Natural killer cell (primary cell): ENCODE data around the gene COPE. TPM values are rescaled to one million over a fixed set of nuclear protein-coding genes. Genes with fewer than 3 reads are reported as not detected.

ENCODE experiments used
- ATAC-seq, 3 donors: fragments of 150-1000 bp in 2 of 3; fragments of 200-7000 bp in 1 of 3; cut with Tn5 transposase; 1 replicate in 1 of 3; 2 replicates in 2 of 3; pipeline ENCODE4 v1.10.0; 2021; ENCODE audit warnings: mild to moderate bottlenecking in 2 of 3, moderate library complexity in 2 of 3
- DNase-seq, 2 donors: peaks; one replicate each; pipeline versions ENCODE4 v3.0.0 to v3.0.0-alpha.2; 2013 to 2021; ENCODE audit warnings: mixed read lengths in 1 of 2
- H3K27ac ChIP-seq: one replicate; pipeline ENCODE4 v1.5.1; 2013; ENCODE audit warnings: mild to moderate bottlenecking, low read length
- H3K27me3 ChIP-seq: one replicate; pipeline ENCODE4 v1.6.1; 2013; ENCODE audit warnings: low read length; ENCODE audit not compliant: control insufficient read depth, insufficient read depth
- H3K36me3 ChIP-seq: one replicate; pipeline ENCODE4 v1.6.1; 2013; ENCODE audit warnings: low read length; ENCODE audit not compliant: control insufficient read depth, insufficient read depth
- H3K4me1 ChIP-seq: one replicate; pipeline ENCODE4 v1.6.1; 2013; ENCODE audit warnings: low read length; ENCODE audit not compliant: control insufficient read depth, insufficient read depth
- H3K4me3 ChIP-seq: one replicate; pipeline ENCODE4 v1.5.1; 2013; ENCODE audit warnings: low read length
- H3K9me3 ChIP-seq: one replicate; pipeline ENCODE4 v1.6.1; 2013; ENCODE audit warnings: low read length; ENCODE audit not compliant: control insufficient read depth, insufficient read depth
- H3K27ac Mint-ChIP-seq, 2 donors: one replicate each; pipeline ENCODE4 v1.8.0; 2022; ENCODE audit warnings: mild to moderate bottlenecking in 2 of 2, mixed read lengths in 2 of 2, moderate library complexity in 1 of 2
- H3K27me3 Mint-ChIP-seq, 2 donors: one replicate each; pipeline ENCODE4 v1.8.0; 2022; ENCODE audit warnings: low read depth in 2 of 2, mixed read lengths in 2 of 2
- H3K36me3 Mint-ChIP-seq: one replicate; pipeline ENCODE4 v1.8.0; 2022; ENCODE audit warnings: mixed read lengths
- H3K4me1 Mint-ChIP-seq, 2 donors: one replicate each; pipeline ENCODE4 v1.8.0; 2022; ENCODE audit warnings: mixed read lengths in 2 of 2
- H3K4me3 Mint-ChIP-seq: one replicate; pipeline ENCODE4 v1.8.0; 2022; ENCODE audit warnings: mild to moderate bottlenecking, moderate library complexity, mixed read lengths
- H3K9me3 Mint-ChIP-seq, 2 donors: one replicate each; pipeline ENCODE4 v1.8.0; 2022; ENCODE audit warnings: mixed read lengths in 2 of 2
- WGBS: methylation state at CpG from one replicate; pipeline ENCODE4 v1.1.7; 2013; ENCODE audit warnings: missing lambda C conversion rate; ENCODE audit not compliant: insufficient coverage; 5-methylcytosine and 5-hydroxymethylcytosine counted together
- intact Hi-C: fragments of 100-400 bp; cut with micrococcal nuclease; formaldehyde crosslinking; loops from one replicate; pipeline ENCODE4 v1.14.2; 2022
- total RNA-seq, 4 donors: library from RNA; stranded (reverse); fragments of 120-200 nt in 1 of 4; gene quantifications; one replicate each; pipeline versions ENCODE4 v1.2.3 to v1.2.4, GENCODE V29; 2013 to 2022
- TF ChIP-seq, protein P1 (sequence below): fragments of 200-600 bp; IDR thresholded peaks from one replicate; pipeline ENCODE4 v1.8.0; 2022; ENCODE audit warnings: antibody characterized with exemption

COPE gene
- total RNA-seq, 3 donors from 2014 or later (not counting 1 experiment from before 2014, with no cell fraction given), result 204 to 228 (median 218) TPM

DNA sequence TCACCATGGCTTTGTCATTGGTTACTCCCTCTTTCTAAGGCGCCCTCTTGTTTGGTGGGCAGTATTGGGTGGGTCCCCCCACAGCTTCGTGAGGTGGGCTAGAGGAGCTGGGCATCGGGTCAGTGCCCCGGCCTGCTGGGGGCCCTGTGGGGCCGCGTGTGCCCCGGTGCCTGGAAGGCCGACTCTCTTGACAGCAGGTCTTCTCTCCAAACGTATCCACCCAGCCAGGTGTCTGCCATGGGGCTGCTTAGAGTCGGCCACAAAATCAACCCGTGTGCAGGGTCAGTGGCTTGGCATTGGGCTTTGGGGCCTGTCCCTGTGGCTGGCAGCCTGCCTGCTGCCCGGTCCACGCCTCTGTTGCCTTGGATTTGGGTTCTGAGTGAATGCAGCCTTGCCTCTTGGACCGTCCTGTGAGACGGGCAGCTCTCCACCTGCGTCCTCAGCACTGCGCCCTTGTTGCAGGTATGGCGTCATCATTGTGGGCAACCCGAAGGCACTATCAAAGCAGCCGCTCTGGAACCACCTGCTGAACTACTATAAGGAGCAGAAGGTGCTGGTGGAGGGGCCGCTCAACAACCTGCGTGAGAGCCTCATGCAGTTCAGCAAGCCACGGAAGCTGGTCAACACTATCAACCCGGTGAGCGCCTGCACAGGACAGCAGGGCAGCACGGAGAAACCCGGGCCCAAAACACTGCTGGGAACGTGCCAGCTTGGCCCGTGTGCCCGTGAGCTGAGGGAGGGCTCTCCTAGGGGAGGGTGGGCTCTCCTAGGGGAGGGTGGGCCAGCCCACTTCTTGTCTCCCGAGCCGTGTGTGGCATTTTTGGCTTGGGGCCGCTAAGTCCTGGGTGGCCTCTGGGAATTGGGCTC, 56.0 kb downstream of the COPE start:
- no peaks in the 10 kb centered on the region for H3K36me3 Mint-ChIP-seq
- TF ChIP-seq, protein P1, sequence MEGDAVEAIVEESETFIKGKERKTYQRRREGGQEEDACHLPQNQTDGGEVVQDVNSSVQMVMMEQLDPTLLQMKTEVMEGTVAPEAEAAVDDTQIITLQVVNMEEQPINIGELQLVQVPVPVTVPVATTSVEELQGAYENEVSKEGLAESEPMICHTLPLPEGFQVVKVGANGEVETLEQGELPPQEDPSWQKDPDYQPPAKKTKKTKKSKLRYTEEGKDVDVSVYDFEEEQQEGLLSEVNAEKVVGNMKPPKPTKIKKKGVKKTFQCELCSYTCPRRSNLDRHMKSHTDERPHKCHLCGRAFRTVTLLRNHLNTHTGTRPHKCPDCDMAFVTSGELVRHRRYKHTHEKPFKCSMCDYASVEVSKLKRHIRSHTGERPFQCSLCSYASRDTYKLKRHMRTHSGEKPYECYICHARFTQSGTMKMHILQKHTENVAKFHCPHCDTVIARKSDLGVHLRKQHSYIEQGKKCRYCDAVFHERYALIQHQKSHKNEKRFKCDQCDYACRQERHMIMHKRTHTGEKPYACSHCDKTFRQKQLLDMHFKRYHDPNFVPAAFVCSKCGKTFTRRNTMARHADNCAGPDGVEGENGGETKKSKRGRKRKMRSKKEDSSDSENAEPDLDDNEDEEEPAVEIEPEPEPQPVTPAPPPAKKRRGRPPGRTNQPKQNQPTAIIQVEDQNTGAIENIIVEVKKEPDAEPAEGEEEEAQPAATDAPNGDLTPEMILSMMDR, result no peak

DNA sequence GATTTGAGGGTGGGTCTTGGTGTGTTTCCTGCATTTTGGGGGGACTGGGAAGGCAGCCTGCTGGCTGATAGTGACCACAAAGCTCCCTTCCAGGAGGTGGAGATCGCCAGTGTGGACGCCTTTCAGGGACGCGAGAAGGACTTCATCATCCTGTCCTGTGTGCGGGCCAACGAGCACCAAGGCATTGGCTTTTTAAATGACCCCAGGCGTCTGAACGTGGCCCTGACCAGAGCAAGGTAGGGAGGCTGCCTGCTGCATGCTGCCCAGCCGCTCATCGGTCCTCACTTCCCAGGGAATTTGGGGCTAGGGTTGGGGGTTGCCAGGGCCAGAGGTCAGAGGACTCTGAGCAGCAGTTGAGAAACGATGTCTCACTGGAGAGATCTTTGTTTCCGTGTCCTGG, 57.3 kb downstream of the COPE start:
- H3K9me3 Mint-ChIP-seq, result no peaks in the 10 kb centered on the region
- peaks cover 87% of the 10 kb centered on the region for H3K36me3 ChIP-seq
- no peak for ATAC-seq
- TF ChIP-seq, protein P1, result no peak
- H3K4me1 Mint-ChIP-seq, result peaks cover 0 to 11% of the 10 kb centered on the region in 2 donors
- H3K4me3 ChIP-seq, result no peak overlapping the region
- H3K27ac Mint-ChIP-seq, result no peak overlapping the region
- no peak overlapping the region for H3K4me3 Mint-ChIP-seq
- H3K27me3 ChIP-seq, result no peaks in the 10 kb centered on the region
- H3K27ac ChIP-seq, result no peak overlapping the region
- no peaks in the 10 kb centered on the region for H3K27me3 Mint-ChIP-seq
- H3K36me3 Mint-ChIP-seq, result no peaks in the 10 kb centered on the region
- intact Hi-C loops, result no loop called here
- H3K4me1 ChIP-seq, result peaks cover 10% of the 10 kb centered on the region
- WGBS, result 99% methylated on average over 12 of the region's 12 CpGs
- H3K9me3 ChIP-seq, result no peaks in the 10 kb centered on the region
- no peak for DNase-seq

More for the DNA sequence above, 56.0 kb downstream of the COPE start:
- intact Hi-C loops, result no loop called here
- Histone ChIP-seq H3K4me3 (no peak overlapping the region), H3K27ac (no peak overlapping the region), H3K36me3 (peaks cover 88% of the 10 kb centered on the region), H3K9me3 (no peaks in the 10 kb centered on the region), H3K27me3 (no peaks in the 10 kb centered on the region), H3K4me1 (peaks cover 10% of the 10 kb centered on the region)
- no peak for DNase-seq
- H3K27me3 Mint-ChIP-seq, result no peaks in the 10 kb centered on the region
- 97% methylated on average over 33 of the region's 33 CpGs for WGBS
- H3K4me1 Mint-ChIP-seq, result peaks cover 0 to 13% of the 10 kb centered on the region in 2 donors
- no peak overlapping the region for H3K4me3 Mint-ChIP-seq
- no peak for ATAC-seq
- H3K9me3 Mint-ChIP-seq, result no peaks in the 10 kb centered on the region
- H3K27ac Mint-ChIP-seq, result no peak overlapping the region

DNA sequence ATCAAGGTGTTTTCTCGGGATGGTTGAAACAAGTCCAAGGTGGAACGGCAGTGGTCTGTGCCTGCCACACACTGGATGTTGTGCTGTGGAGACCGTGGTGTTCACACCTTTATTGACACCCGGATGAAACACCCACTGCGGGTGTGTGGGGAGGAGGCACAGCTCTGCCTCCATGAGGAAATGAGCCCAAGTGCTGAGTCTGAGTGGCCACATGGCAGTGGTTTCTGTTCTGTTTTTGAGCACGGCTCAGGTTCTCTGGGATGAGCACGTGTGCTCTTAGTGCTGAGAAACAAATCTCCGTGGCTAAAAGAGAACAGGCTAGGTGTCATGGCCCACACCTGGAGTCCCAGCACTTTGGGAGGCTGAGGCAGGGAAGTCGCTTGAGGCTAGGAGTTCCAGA, 58.0 kb downstream of the COPE start:
- Mint-ChIP-seq H3K27me3 (no peaks in the 10 kb centered on the region), H3K4me1 (peaks cover 0 to 8% of the 10 kb centered on the region in 2 donors), H3K36me3 (no peaks in the 10 kb centered on the region), H3K4me3 (no peak overlapping the region), H3K9me3 (no peaks in the 10 kb centered on the region), H3K27ac (peak overlapping the region in 1 of 2 donors; percentile 51)
- Histone ChIP-seq H3K9me3 (no peaks in the 10 kb centered on the region), H3K27ac (no peak overlapping the region), H3K4me1 (peaks cover 10% of the 10 kb centered on the region), H3K27me3 (no peaks in the 10 kb centered on the region), H3K4me3 (no peak overlapping the region), H3K36me3 (peaks cover 88% of the 10 kb centered on the region)
- DNase-seq (peak in 1 of 2 donors; percentile 35), ATAC-seq (peak in 2 of 3 donors; percentile 33)
- TF ChIP-seq, protein P1, result no peak
- whole genome bisulfite sequencing, result 51% methylated on average over 9 of the region's 9 CpGs
- intact Hi-C loops, result no loop called here
